Measurements from ENCODE around the gene OMP.

DNA sequence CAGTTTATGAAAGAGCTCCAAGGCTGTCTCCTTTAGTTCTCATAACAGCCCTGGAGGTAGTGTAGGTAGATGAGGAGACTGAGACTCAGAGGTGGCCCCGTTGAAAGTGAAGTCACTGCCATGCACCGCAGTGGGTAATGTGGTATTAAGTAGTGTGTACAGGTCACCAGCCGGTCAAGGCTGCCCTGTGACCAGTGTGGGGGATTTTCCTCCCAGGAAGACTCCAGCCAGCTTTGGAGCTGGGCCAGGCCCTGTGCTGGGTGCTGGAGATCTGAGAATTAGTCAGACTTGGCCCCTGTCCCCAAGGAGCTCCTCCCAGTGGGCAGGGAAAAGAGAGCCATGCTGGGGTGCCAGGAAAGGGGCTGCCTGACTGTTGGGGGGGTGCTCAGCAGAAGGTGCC, 5.3 kb downstream of the OMP start:
- TF ChIP-seq, protein P1, sequence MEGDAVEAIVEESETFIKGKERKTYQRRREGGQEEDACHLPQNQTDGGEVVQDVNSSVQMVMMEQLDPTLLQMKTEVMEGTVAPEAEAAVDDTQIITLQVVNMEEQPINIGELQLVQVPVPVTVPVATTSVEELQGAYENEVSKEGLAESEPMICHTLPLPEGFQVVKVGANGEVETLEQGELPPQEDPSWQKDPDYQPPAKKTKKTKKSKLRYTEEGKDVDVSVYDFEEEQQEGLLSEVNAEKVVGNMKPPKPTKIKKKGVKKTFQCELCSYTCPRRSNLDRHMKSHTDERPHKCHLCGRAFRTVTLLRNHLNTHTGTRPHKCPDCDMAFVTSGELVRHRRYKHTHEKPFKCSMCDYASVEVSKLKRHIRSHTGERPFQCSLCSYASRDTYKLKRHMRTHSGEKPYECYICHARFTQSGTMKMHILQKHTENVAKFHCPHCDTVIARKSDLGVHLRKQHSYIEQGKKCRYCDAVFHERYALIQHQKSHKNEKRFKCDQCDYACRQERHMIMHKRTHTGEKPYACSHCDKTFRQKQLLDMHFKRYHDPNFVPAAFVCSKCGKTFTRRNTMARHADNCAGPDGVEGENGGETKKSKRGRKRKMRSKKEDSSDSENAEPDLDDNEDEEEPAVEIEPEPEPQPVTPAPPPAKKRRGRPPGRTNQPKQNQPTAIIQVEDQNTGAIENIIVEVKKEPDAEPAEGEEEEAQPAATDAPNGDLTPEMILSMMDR (IDR thresholded peaks at IDR 0.05): no peak
- TF ChIP-seq POLR2A (IDR thresholded peaks at IDR 0.05): no peak
